NCI-H1417 treated with DMSO at 0.1 percent for 48 hours (cell line): ENCODE results near the gene USP17L13.
"Not testable (repeated sequence)": the region's sequence is repeated elsewhere in the genome, so short reads cannot be mapped to it uniquely, and the experiment has no call there.

Source experiments
- DNase-seq: peaks from one replicate; lab custom pipeline; 2025; lab: John Stamatoyannopoulos, UW

The USP17L13 gene

GRCh38 chr4:9224596-9224995 is at the start of gene USP17L13:
USP17L13 (plus strand) TSS chr4:9224896; CDS start chr4:9224896, 0 bp downstream.
- not testable (repeated sequence) for DNase-seq

- DNase-seq: not testable (repeated sequence)
These were observed 14.3 kb upstream of the USP17L13 start, which contains the start of gene USP17L10 for GRCh38 chr4:9210357-9210756. USP17L10 (plus strand) TSS chr4:9210657; CDS start chr4:9210657, 0 bp downstream.

GRCh38 chr4:9214701-9215100 is 10.0 kb upstream of the USP17L13 start:
- not testable (repeated sequence) for DNase-seq

GRCh38 chr4:9215105-9215504 is 9.6 kb upstream of the USP17L13 start, which contains the start of gene USP17L11:
USP17L11 (plus strand) TSS chr4:9215405; CDS start chr4:9215405, 0 bp downstream.
- DNase-seq: not testable (repeated sequence)

GRCh38 chr4:9219852-9220251 is 4.8 kb upstream of the USP17L13 start, which contains the start of gene USP17L12:
USP17L12 (plus strand) TSS chr4:9220152; CDS start chr4:9220152, 0 bp downstream.
- not testable (repeated sequence) for DNase-seq

GRCh38 chr4:9230249-9230648 is 5.6 kb downstream of the USP17L13 start:
- DNase-seq: not testable (repeated sequence)

- DNase-seq: not testable (repeated sequence)
These were observed 9.4 kb downstream of the USP17L13 start, which contains the start of gene USP17L15 for GRCh38 chr4:9234085-9234484. USP17L15 (plus strand) TSS chr4:9234385; CDS start chr4:9234385, 0 bp downstream.

- DNase-seq: not testable (repeated sequence)
These were observed 13.8 kb downstream of the USP17L13 start for GRCh38 chr4:9238461-9238860.

- DNase-seq: not testable (repeated sequence)
These were observed 18.9 kb downstream of the USP17L13 start, which contains the start of gene USP17L17 for GRCh38 chr4:9243579-9243978. USP17L17 (plus strand) TSS chr4:9243879; CDS start chr4:9243879, 0 bp downstream.

GRCh38 chr4:9247953-9248680 is 23.4 kb downstream of the USP17L13 start, which contains the start of gene USP17L18:
USP17L18 (plus strand) TSS chr4:9248630; CDS start chr4:9248630, 0 bp downstream.
- not testable (repeated sequence) for DNase-seq

GRCh38 chr4:9253078-9253477 is 28.4 kb downstream of the USP17L13 start, which contains the start of gene USP17L19:
USP17L19 (plus strand) TSS chr4:9253378; CDS start chr4:9253378, 0 bp downstream.
- DNase-seq: not testable (repeated sequence)

GRCh38 chr4:9257824-9258223 is 33.1 kb downstream of the USP17L13 start, which contains the start of gene USP17L20:
USP17L20 (plus strand) TSS chr4:9258124; CDS start chr4:9258124, 0 bp downstream.
- DNase-seq: not testable (repeated sequence)

GRCh38 chr4:9262572-9262971 is 37.9 kb downstream of the USP17L13 start, which contains the start of gene USP17L21:
USP17L21 (plus strand) TSS chr4:9262872; CDS start chr4:9262872, 0 bp downstream.
- DNase-seq: not testable (repeated sequence)

- DNase-seq: not testable (repeated sequence)
These were observed 42.6 kb downstream of the USP17L13 start, which contains the start of gene USP17L22 for GRCh38 chr4:9267319-9267718. USP17L22 (plus strand) TSS chr4:9267619; CDS start chr4:9267619, 0 bp downstream.

GRCh38 chr4:9271719-9272118 is 47.0 kb downstream of the USP17L13 start:
- not testable (repeated sequence) for DNase-seq
